LNCaP clone FGC (cell line): Measurements from ENCODE around the gene GUCY1B1.

Experiments used
- DNase-seq: peaks from one replicate; pipeline ENCODE4 v3.0.0-alpha.2; 2011; ENCODE audit warnings: low read depth
- H3K4me3 ChIP-seq: 2 replicates; pipeline ENCODE4 v1.5.1; 2011; ENCODE audit warnings: mild to moderate bottlenecking, low read depth, low read length, control low read depth
- CTCF ChIP-seq: IDR thresholded peaks from 2 replicates; pipeline ENCODE4 v1.5.1; 2012; ENCODE audit warnings: mild to moderate bottlenecking; ENCODE audit not compliant: control insufficient read depth, insufficient read depth; ENCODE audit errors: extremely low read depth

GUCY1B1 gene

GRCh38 chr4:155759372-155760252, 791 bp downstream of the GUCY1B1 start:
- no peak for DNase-seq
- H3K4me3 ChIP-seq = peak overlapping the region; percentile 46
- no peak for TF ChIP-seq CTCF

GRCh38 chr4:155761047-155761446, 2.2 kb downstream of the GUCY1B1 start:
- no peak overlapping the region for H3K4me3 ChIP-seq
- no peak for TF ChIP-seq CTCF
- DNase-seq = no peak

GRCh38 chr4:155761916-155762315, 3.1 kb downstream of the GUCY1B1 start:
- no peak for DNase-seq
- H3K4me3 ChIP-seq = no peak overlapping the region
- no peak for TF ChIP-seq CTCF

- TF ChIP-seq CTCF = no peak
- H3K4me3 ChIP-seq = no peak overlapping the region
- no peak for DNase-seq
Measured at GRCh38 chr4:155762334-155762733, 3.5 kb downstream of the GUCY1B1 start.

- DNase-seq = no peak
- no peak overlapping the region for H3K4me3 ChIP-seq
- no peak for TF ChIP-seq CTCF
Measured at GRCh38 chr4:155763551-155763950, 4.7 kb downstream of the GUCY1B1 start.

- no peak for DNase-seq
- H3K4me3 ChIP-seq = no peak overlapping the region
- no peak for TF ChIP-seq CTCF
Measured at GRCh38 chr4:155765149-155765548, 6.3 kb downstream of the GUCY1B1 start.

- no peak for DNase-seq
Measured at GRCh38 chr4:155766622-155767021, 7.8 kb downstream of the GUCY1B1 start.

More at GRCh38 chr4:155766622-155767021, 7.8 kb downstream of the GUCY1B1 start:
- TF ChIP-seq CTCF = no peak
- no peak overlapping the region for H3K4me3 ChIP-seq
